H9 (cell line): ENCODE results near the gene VPS41. TPM values are rescaled to one million over a fixed set of nuclear protein-coding genes. Genes with fewer than 3 reads are reported as not detected.

ENCODE experiments used
- DNase-seq: peaks from one replicate; pipeline ENCODE4 v3.0.0-alpha.2; 2017
- H2AFZ ChIP-seq: one replicate; pipeline ENCODE4 v1.6.1; 2013; ENCODE audit warnings: mild to moderate bottlenecking, low read length, control low read depth, moderate library complexity
- H2AK5ac ChIP-seq: 2 replicates; pipeline ENCODE4 v1.6.1; 2013; ENCODE audit warnings: low read length, control low read depth, mixed read lengths; ENCODE audit not compliant: insufficient read length
- H2BK120ac ChIP-seq: one replicate; pipeline ENCODE4 v1.6.1; 2013; ENCODE audit warnings: low read depth, mild to moderate bottlenecking, low read length, control low read depth, inconsistent platforms; ENCODE audit not compliant: poor library complexity, severe bottlenecking
- H2BK12ac ChIP-seq: 2 replicates; pipeline ENCODE4 v1.6.1; 2013; ENCODE audit warnings: low read length, control low read depth, mixed read lengths, low read depth; ENCODE audit not compliant: insufficient read length
- H2BK15ac ChIP-seq: 2 replicates; pipeline ENCODE4 v1.6.1; 2013; ENCODE audit warnings: low read depth, low read length, control low read depth
- H2BK20ac ChIP-seq: one replicate; pipeline ENCODE4 v1.6.1; 2013; ENCODE audit warnings: low read depth, mild to moderate bottlenecking, low read length, control low read depth, inconsistent platforms; ENCODE audit not compliant: poor library complexity, severe bottlenecking
- H2BK5ac ChIP-seq: 2 replicates; pipeline ENCODE4 v1.6.1; 2013; ENCODE audit warnings: low read length, control low read depth, mixed read lengths; ENCODE audit not compliant: insufficient read length
- H3K14ac ChIP-seq: 2 replicates; pipeline ENCODE4 v1.6.1; 2013; ENCODE audit warnings: low read length, control low read depth; ENCODE audit not compliant: insufficient read depth
- H3K18ac ChIP-seq: 2 replicates; pipeline ENCODE4 v1.6.1; 2013; ENCODE audit warnings: low read depth, mild to moderate bottlenecking, mixed read lengths, low read length, control low read depth; ENCODE audit not compliant: insufficient read length
- H3K23ac ChIP-seq: 2 replicates; pipeline ENCODE4 v1.6.1; 2013; ENCODE audit warnings: low read length, control low read depth, mixed read lengths, low read depth; ENCODE audit not compliant: insufficient read length
- H3K23me2 ChIP-seq: 2 replicates; pipeline ENCODE4 v1.6.1; 2013; ENCODE audit warnings: low read depth, mild to moderate bottlenecking, mixed read lengths, low read length, control low read depth; ENCODE audit not compliant: insufficient read length, poor library complexity, severe bottlenecking
- H3K27ac ChIP-seq: 2 replicates; pipeline ENCODE4 v1.5.1; 2013; ENCODE audit warnings: low read length, control low read depth, mixed read lengths, low read depth; ENCODE audit not compliant: insufficient read length
- H3K27me3 ChIP-seq: 2 replicates; pipeline ENCODE4 v1.6.1; 2013; ENCODE audit warnings: low read length, control low read depth, inconsistent platforms; ENCODE audit not compliant: insufficient read depth
- H3K4ac ChIP-seq: 2 replicates; pipeline ENCODE4 v1.6.1; 2013; ENCODE audit warnings: low read depth, mild to moderate bottlenecking, control low read depth, inconsistent platforms, low read length, moderate library complexity
- H3K4me1 ChIP-seq: 2 replicates; pipeline ENCODE4 v1.6.1; 2013; ENCODE audit warnings: low read length, control low read depth, inconsistent platforms; ENCODE audit not compliant: insufficient read depth
- H3K4me2 ChIP-seq: 2 replicates; pipeline ENCODE4 v1.6.1; 2013; ENCODE audit warnings: low read length, control low read depth, mixed read lengths; ENCODE audit not compliant: insufficient read length, insufficient read depth
- H3K56ac ChIP-seq: 2 replicates; pipeline ENCODE4 v1.6.1; 2013; ENCODE audit warnings: low read depth, mild to moderate bottlenecking, mixed read lengths, low read length, control low read depth; ENCODE audit not compliant: insufficient read length
- H3K79me1 ChIP-seq: 2 replicates; pipeline ENCODE4 v1.6.1; 2013; ENCODE audit warnings: low read depth, mild to moderate bottlenecking, moderate library complexity, low read length, control low read depth, inconsistent platforms; ENCODE audit not compliant: insufficient read depth, poor library complexity, severe bottlenecking
- H3K79me2 ChIP-seq: 2 replicates; pipeline ENCODE4 v1.6.1; 2013; ENCODE audit warnings: low read length, control low read depth, inconsistent platforms; ENCODE audit not compliant: insufficient read depth
- H3K9ac ChIP-seq: 2 replicates; pipeline ENCODE4 v1.6.1; 2013; ENCODE audit warnings: low read length, control low read depth, mixed read lengths; ENCODE audit not compliant: insufficient read length; ENCODE audit errors: extremely low read depth
- H3K9me3 ChIP-seq: one replicate; pipeline ENCODE4 v1.6.1; 2013; ENCODE audit warnings: low read depth, low read length, inconsistent platforms; ENCODE audit not compliant: control insufficient read depth
- H3T11ph ChIP-seq: one replicate; pipeline ENCODE4 v1.6.1; 2013; ENCODE audit warnings: mild to moderate bottlenecking, low read length, control low read depth, inconsistent platforms
- H4K20me1 ChIP-seq: one replicate; pipeline ENCODE4 v1.6.1; 2013; ENCODE audit not compliant: control insufficient read depth, insufficient read length, insufficient read depth
- H4K5ac ChIP-seq: 2 replicates; pipeline ENCODE4 v1.6.1; 2013; ENCODE audit warnings: low read depth, mild to moderate bottlenecking, mixed read lengths, low read length, control low read depth; ENCODE audit not compliant: insufficient read length
- H4K8ac ChIP-seq: replicated peaks from 2 replicates; pipeline ENCODE4 v1.6.1; 2013; ENCODE audit warnings: low read length, control low read depth, mixed read lengths, low read depth; ENCODE audit not compliant: insufficient read length
- H4K91ac ChIP-seq: 2 replicates; pipeline ENCODE4 v1.6.1; 2013; ENCODE audit warnings: low read depth, mild to moderate bottlenecking, moderate library complexity, mixed read lengths, low read length, control low read depth; ENCODE audit not compliant: insufficient read length
- H3K27ac Mint-ChIP-seq, 3 experiments: 2 replicates in 2 of 3; 3 replicates in 1 of 3; pipeline ENCODE4 v1.8.0; 2020 to 2021; ENCODE audit warnings: mixed read lengths in 3 of 3, mild to moderate bottlenecking in 1 of 3, moderate library complexity in 1 of 3
- H3K27me3 Mint-ChIP-seq: 2 replicates; pipeline ENCODE4 v1.8.0; 2021; ENCODE audit warnings: low read depth, mild to moderate bottlenecking, moderate library complexity, mixed read lengths
- H3K36me3 Mint-ChIP-seq, 3 experiments: 2 replicates in 2 of 3; 3 replicates in 1 of 3; pipeline ENCODE4 v1.8.0; 2020 to 2021; ENCODE audit warnings: low read depth in 3 of 3, mixed read lengths in 3 of 3; ENCODE audit not compliant: insufficient read depth in 1 of 3
- H3K4me1 Mint-ChIP-seq, 2 experiments: 2 replicates each; pipeline ENCODE4 v1.8.0; 2020; ENCODE audit warnings: mixed read lengths in 2 of 2
- H3K4me3 Mint-ChIP-seq, 2 experiments: 2 replicates in 1 of 2; 3 replicates in 1 of 2; pipeline ENCODE4 v1.8.0; 2020 to 2021; ENCODE audit warnings: mild to moderate bottlenecking in 2 of 2, mixed read lengths in 2 of 2, moderate library complexity in 1 of 2
- H3K9me3 Mint-ChIP-seq, 2 experiments: 2 replicates in 1 of 2; 3 replicates in 1 of 2; pipeline ENCODE4 v1.8.0; 2020; ENCODE audit warnings: mild to moderate bottlenecking in 2 of 2, mixed read lengths in 2 of 2, moderate library complexity in 1 of 2
- WGBS: extraction: QIAGEN DNeasy Blood & Tissue Kit; methylation state at CpG from one replicate; pipeline ENCODE4 v1.1.7; 2013; ENCODE audit warnings: missing lambda C conversion rate, low lambda C conversion rate, mixed read lengths; ENCODE audit not compliant: insufficient read length; ENCODE audit errors: extremely low coverage; 5-methylcytosine and 5-hydroxymethylcytosine counted together
- total RNA-seq: library from RNA; stranded (reverse); gene quantifications from 2 replicates; pipeline ENCODE4 v1.2.1, GENCODE V29; 2021
- TF ChIP-seq, protein P1 (sequence below): fragments of 200-600 bp; sonication (generic); conservative IDR thresholded peaks from 3 replicates; pipeline ENCODE4 v1.8.0; 2021; ENCODE audit warnings: antibody characterized with exemption, mild to moderate bottlenecking

The VPS41 gene
- total RNA-seq, 1 experiment from 2014 or later: 49.3 TPM

DNA sequence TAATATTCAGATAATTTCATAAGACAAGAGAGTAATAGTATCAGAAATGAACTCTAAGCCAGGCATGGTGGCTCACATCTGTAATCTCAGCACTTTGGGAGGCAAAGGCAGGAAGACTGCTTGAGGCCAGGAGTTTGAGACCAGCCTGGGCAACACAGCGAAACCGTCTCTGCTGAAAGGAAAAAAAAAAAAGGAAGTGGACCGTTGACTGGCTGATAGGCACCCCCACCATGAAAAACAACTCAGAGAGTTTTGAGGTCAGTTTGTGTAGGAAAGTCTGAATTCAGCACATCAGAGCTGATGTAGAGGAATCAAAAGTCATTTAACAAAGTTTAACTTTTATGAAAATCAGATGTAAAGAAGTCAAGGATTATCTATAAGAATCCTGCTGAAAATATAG is 214.7 kb downstream of the VPS41 start:
- Histone ChIP-seq H3K18ac (no peak overlapping the region), H4K8ac (no peak overlapping the region), H3K4me2 (no peak overlapping the region), H2AK5ac (no peak overlapping the region), H3K79me1 (no peaks in the 10 kb centered on the region), H2AFZ (no peak overlapping the region), H3K27ac (no peak overlapping the region), H4K91ac (no peak overlapping the region), H2BK120ac (no peak overlapping the region), H2BK12ac (no peak overlapping the region), H3K9me3 (no peaks in the 10 kb centered on the region), H3K79me2 (no peaks in the 10 kb centered on the region), H4K20me1 (no peaks in the 10 kb centered on the region), H3K56ac (no peak overlapping the region), H3K23me2 (no peaks in the 10 kb centered on the region), H4K5ac (no peak overlapping the region), H2BK5ac (no peak overlapping the region), H3K27me3 (no peaks in the 10 kb centered on the region), H3K4ac (no peak overlapping the region), H3T11ph (no peak overlapping the region), H3K9ac (no peak overlapping the region), H3K4me1 (no peaks in the 10 kb centered on the region), H3K14ac (no peak overlapping the region), H2BK20ac (no peak overlapping the region), H3K23ac (no peak overlapping the region), H2BK15ac (no peak overlapping the region)
- no peaks in the 10 kb centered on the region for H3K4me1 Mint-ChIP-seq
- H3K27me3 Mint-ChIP-seq: no peaks in the 10 kb centered on the region
- TF ChIP-seq, protein P1, sequence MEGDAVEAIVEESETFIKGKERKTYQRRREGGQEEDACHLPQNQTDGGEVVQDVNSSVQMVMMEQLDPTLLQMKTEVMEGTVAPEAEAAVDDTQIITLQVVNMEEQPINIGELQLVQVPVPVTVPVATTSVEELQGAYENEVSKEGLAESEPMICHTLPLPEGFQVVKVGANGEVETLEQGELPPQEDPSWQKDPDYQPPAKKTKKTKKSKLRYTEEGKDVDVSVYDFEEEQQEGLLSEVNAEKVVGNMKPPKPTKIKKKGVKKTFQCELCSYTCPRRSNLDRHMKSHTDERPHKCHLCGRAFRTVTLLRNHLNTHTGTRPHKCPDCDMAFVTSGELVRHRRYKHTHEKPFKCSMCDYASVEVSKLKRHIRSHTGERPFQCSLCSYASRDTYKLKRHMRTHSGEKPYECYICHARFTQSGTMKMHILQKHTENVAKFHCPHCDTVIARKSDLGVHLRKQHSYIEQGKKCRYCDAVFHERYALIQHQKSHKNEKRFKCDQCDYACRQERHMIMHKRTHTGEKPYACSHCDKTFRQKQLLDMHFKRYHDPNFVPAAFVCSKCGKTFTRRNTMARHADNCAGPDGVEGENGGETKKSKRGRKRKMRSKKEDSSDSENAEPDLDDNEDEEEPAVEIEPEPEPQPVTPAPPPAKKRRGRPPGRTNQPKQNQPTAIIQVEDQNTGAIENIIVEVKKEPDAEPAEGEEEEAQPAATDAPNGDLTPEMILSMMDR: no peak
- WGBS: no CpG with 5 or more reads among the region's 3 CpGs
- no peak overlapping the region for H3K4me3 Mint-ChIP-seq
- no peak for DNase-seq
- no peak overlapping the region for H3K27ac Mint-ChIP-seq
- H3K9me3 Mint-ChIP-seq: peaks cover 3 to 6% of the 10 kb centered on the region in 2 experiments; a peak in 3 of 5 replicates
- peaks cover 0 to 7% (median 0%) of the 10 kb centered on the region in 3 experiments; a peak in 2 of 7 replicates for H3K36me3 Mint-ChIP-seq
